ENCODE data around the gene AQP3.

Gene AQP3

GRCh38 chr9:33415501-33416038 is 31.8 kb downstream of the AQP3 start:
- no peak for TF ChIP-seq CTCF (IDR thresholded peaks at IDR 0.05)
- no peaks in the 10 kb centered on the region for H3K27me3 ChIP-seq
- no peak overlapping the region for H3K4me3 ChIP-seq (ENCODE audit: low read depth in 1 of 2, low read length in 1 of 2)
- H3K9me3 ChIP-seq, result no peaks in the 10 kb centered on the region
- H3K36me3 ChIP-seq, result no peaks in the 10 kb centered on the region
- no peak overlapping the region for H3K27ac ChIP-seq
- H3K4me1 ChIP-seq (ENCODE audit: control insufficient read depth in 1 of 2, insufficient read depth in 1 of 2, low read depth in 1 of 2, low read length in 1 of 2), result no peaks in the 10 kb centered on the region

- no peak overlapping the region for H3K27ac ChIP-seq
- no peaks in the 10 kb centered on the region for H3K4me1 ChIP-seq (ENCODE audit: control insufficient read depth in 1 of 2, insufficient read depth in 1 of 2, low read depth in 1 of 2, low read length in 1 of 2)
- H3K4me3 ChIP-seq (ENCODE audit: low read depth in 1 of 2, low read length in 1 of 2), result no peak overlapping the region
- H3K36me3 ChIP-seq, result no peaks in the 10 kb centered on the region
- H3K9me3 ChIP-seq, result no peaks in the 10 kb centered on the region
- H3K27me3 ChIP-seq, result no peaks in the 10 kb centered on the region
- TF ChIP-seq CTCF (IDR thresholded peaks at IDR 0.05), result no peak
Observed at GRCh38 chr9:33414889-33415500, 32.4 kb downstream of the AQP3 start.

- Histone ChIP-seq H3K27me3 (no peaks in the 10 kb centered on the region), H3K36me3 (no peaks in the 10 kb centered on the region), H3K4me1 (ENCODE audit: control insufficient read depth in 1 of 2, insufficient read depth in 1 of 2, low read depth in 1 of 2, low read length in 1 of 2) (no peaks in the 10 kb centered on the region), H3K9me3 (no peaks in the 10 kb centered on the region), H3K27ac (no peak overlapping the region), H3K4me3 (ENCODE audit: low read depth in 1 of 2, low read length in 1 of 2) (no peak overlapping the region)
- no peak for TF ChIP-seq CTCF (IDR thresholded peaks at IDR 0.05)
Observed at GRCh38 chr9:33414268-33414667, 33.1 kb downstream of the AQP3 start.

- Histone ChIP-seq H3K4me1 (ENCODE audit: control insufficient read depth in 1 of 2, insufficient read depth in 1 of 2, low read depth in 1 of 2, low read length in 1 of 2) (no peaks in the 10 kb centered on the region), H3K27ac (no peak overlapping the region), H3K27me3 (no peaks in the 10 kb centered on the region), H3K4me3 (ENCODE audit: low read depth in 1 of 2, low read length in 1 of 2) (no peak overlapping the region), H3K36me3 (no peaks in the 10 kb centered on the region), H3K9me3 (no peaks in the 10 kb centered on the region)
- no peak for TF ChIP-seq CTCF (IDR thresholded peaks at IDR 0.05)
Observed at GRCh38 chr9:33408087-33408486, 39.3 kb downstream of the AQP3 start.

- Histone ChIP-seq H3K4me3 (ENCODE audit: low read depth in 1 of 2, low read length in 1 of 2) (no peak overlapping the region), H3K36me3 (no peaks in the 10 kb centered on the region), H3K9me3 (no peaks in the 10 kb centered on the region), H3K27me3 (no peaks in the 10 kb centered on the region), H3K4me1 (ENCODE audit: control insufficient read depth in 1 of 2, insufficient read depth in 1 of 2, low read depth in 1 of 2, low read length in 1 of 2) (no peaks in the 10 kb centered on the region), H3K27ac (no peak overlapping the region)
- no peak for TF ChIP-seq CTCF (IDR thresholded peaks at IDR 0.05)
Observed at GRCh38 chr9:33407061-33407460, 40.3 kb downstream of the AQP3 start.
